BJ (cell line): ENCODE data around the gene RUNX1. TPM values are rescaled to one million over a fixed set of nuclear protein-coding genes. Genes with fewer than 3 reads are reported as not detected.

Experiments used
- CTCF ChIA-PET: fragments of 350-600 bp; formaldehyde crosslinking; extraction: SDS; loops from one replicate; lab custom pipeline; 2021; ENCODE audit warnings: antibody characterized with exemption, inconsistent platforms; lab: Yijun Ruan, JAX
- POLR2A ChIA-PET: fragments of 300-600 bp; sonication (Branson Sonifier 250); formaldehyde crosslinking; extraction: SDS; loops from one replicate; lab custom pipeline; 2021; ENCODE audit warnings: antibody characterized with exemption; lab: Charles Lee
- DNase-seq: peaks from one replicate; pipeline ENCODE4 v3.0.0-alpha.2; 2011; ENCODE audit warnings: low read depth
- H3K27me3 ChIP-seq: 2 replicates; pipeline ENCODE4 v1.6.0; 2011; ENCODE audit warnings: low read length; ENCODE audit not compliant: control insufficient read depth, insufficient read depth
- H3K36me3 ChIP-seq: 2 replicates; pipeline ENCODE4 v1.5.1; 2011; ENCODE audit warnings: low read length; ENCODE audit not compliant: control insufficient read depth, insufficient read depth
- H3K4me3 ChIP-seq: 2 replicates; pipeline ENCODE4 v1.5.1; 2011; ENCODE audit warnings: low read depth, mild to moderate bottlenecking, control low read depth, low read length
- CTCF ChIP-seq: IDR thresholded peaks from 2 replicates; pipeline ENCODE4 v1.5.1; 2011; ENCODE audit warnings: low read depth, mild to moderate bottlenecking, control low read depth, inconsistent platforms, low read length, moderate library complexity; ENCODE audit not compliant: insufficient read depth
- polyA plus RNA-seq: library from polyadenylated mRNA; depleted of rRNA; stranded (reverse); fragments of >200 nt; gene quantifications from 2 replicates; pipeline ENCODE4 v1.2.3, GENCODE V29; 2011

RUNX1 gene
- polyA plus RNA-seq, 1 experiment: 36.1 TPM

GRCh38 chr21:34887105-34887442 lies 162.0 kb downstream of the RUNX1 start:
- no peak for DNase-seq
- H3K4me3 ChIP-seq: peak overlapping the region; percentile 97
- no peak for TF ChIP-seq CTCF
- POLR2A ChIA-PET: interaction anchor here (0.6 to 0.8 kb wide), 3 partner anchors 30 to 366 kb away, joined by 5 to 13 read pairs (median 5); no protein-coding TSS in a partner anchor
- H3K36me3 ChIP-seq: peaks cover 7% of the 10 kb centered on the region
- H3K27me3 ChIP-seq: no peaks in the 10 kb centered on the region
- CTCF ChIA-PET: interaction anchor here (0.9 to 3.9 kb wide), 4 partner anchors 43 to 962 kb away, joined by 3 to 21 read pairs (median 6); no protein-coding TSS in a partner anchor

- TF ChIP-seq CTCF: no peak
- no peak for DNase-seq
- CTCF ChIA-PET: interaction anchor here (0.9 to 3.9 kb wide), 3 partner anchors 142 to 954 kb away, joined by 3 to 21 read pairs (median 3); no protein-coding TSS in a partner anchor
- Histone ChIP-seq H3K4me3 (peak overlapping the region; percentile 97), H3K27me3 (no peaks in the 10 kb centered on the region), H3K36me3 (peaks cover 7% of the 10 kb centered on the region)
- POLR2A ChIA-PET: interaction anchor here (0.6 to 1.1 kb wide), 4 partner anchors 9 to 367 kb away, joined by 3 to 13 read pairs (median 3); no protein-coding TSS in a partner anchor
Measured at GRCh38 chr21:34886240-34887104, 162.6 kb downstream of the RUNX1 start.

- no peak for DNase-seq
- H3K27me3 ChIP-seq: no peaks in the 10 kb centered on the region
- TF ChIP-seq CTCF: no peak
- H3K36me3 ChIP-seq: peaks cover 7% of the 10 kb centered on the region
- peak overlapping the region; percentile 97 for H3K4me3 ChIP-seq
- CTCF ChIA-PET: interaction anchor here (0.9 to 3.9 kb wide), 3 partner anchors 141 to 955 kb away, joined by 3 to 21 read pairs (median 3); no protein-coding TSS in a partner anchor
- POLR2A ChIA-PET: interaction anchor here (1.1 kb wide), 1 partner anchor 163 kb away, joined by 3 read pairs; no protein-coding TSS in a partner anchor
Measured at GRCh38 chr21:34885626-34886239, 163.4 kb downstream of the RUNX1 start.

DNA sequence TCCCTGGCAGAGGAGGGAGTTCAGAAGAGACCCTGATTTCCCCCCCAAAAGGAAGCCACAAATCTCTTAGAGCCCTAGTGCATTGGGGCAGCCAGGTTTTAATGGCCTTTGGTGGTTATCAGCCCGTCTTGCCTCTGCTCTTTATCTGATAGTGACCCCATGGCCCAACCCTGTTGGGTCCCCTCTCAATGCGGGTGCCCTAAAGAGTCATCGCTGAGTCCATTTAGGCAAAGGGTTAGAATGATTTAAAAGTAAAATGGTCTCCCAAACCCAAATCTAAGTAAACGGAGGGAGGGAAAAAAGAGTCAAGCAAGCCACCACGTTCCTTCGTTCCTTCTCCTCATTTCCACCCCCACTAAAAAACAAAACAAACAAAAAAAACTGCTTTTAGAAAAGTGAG lies 164.0 kb downstream of the RUNX1 start:
- no peak for TF ChIP-seq CTCF
- peak overlapping the region; percentile 97 for H3K4me3 ChIP-seq
- POLR2A ChIA-PET: no interaction called here
- no peak for DNase-seq
- CTCF ChIA-PET: interaction anchor here (1.2 to 3.9 kb wide), 2 partner anchors 140 to 955 kb away, joined by 3 to 21 read pairs; no protein-coding TSS in a partner anchor
- peaks cover 10% of the 10 kb centered on the region for H3K36me3 ChIP-seq
- H3K27me3 ChIP-seq: no peaks in the 10 kb centered on the region

DNA sequence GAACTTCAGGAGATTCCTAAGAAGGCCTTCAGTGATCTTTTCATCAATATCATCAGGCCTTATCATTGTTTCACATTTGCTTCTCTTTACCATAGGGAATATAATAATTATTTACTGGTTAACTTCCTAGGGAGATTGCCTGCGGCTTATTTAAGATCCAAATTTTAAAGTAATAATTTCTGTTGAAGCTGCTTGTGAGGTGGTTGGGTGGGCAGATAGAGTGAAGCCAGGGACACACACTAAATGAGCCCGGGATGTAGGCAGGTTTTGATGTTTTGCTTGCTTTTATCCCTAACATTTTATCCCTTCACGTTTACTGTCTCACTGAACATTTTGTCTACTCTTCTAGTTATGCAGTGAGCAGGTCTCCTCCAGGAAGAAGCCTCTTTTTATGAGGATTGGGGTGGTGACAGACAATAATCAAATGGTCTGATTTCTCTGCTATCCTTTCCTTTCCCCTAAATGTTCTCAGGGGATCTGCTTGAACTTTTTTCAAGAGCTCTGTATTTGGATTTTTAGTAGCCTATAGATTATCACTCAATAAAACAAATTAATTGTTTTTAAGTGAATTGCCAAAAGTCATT lies 164.7 kb downstream of the RUNX1 start:
- ChIA-PET POLR2A (no interaction called here), CTCF (interaction anchor here (0.8 to 1.3 kb wide), 4 partner anchors 191 to 966 kb away, joined by 3 read pairs; no protein-coding TSS in a partner anchor)
- no peaks in the 10 kb centered on the region for H3K27me3 ChIP-seq
- no peak for TF ChIP-seq CTCF
- peak overlapping the region; percentile 97 for H3K4me3 ChIP-seq
- peaks cover 10% of the 10 kb centered on the region for H3K36me3 ChIP-seq
- DNase-seq: no peak
